GM12875 (cell line): ENCODE data around the gene EIF2S2.

ENCODE experiments used
- H3K4me3 ChIP-seq: one replicate; pipeline ENCODE4 v1.5.1; 2011; ENCODE audit warnings: low read depth, low read length, control low read depth
- CTCF ChIP-seq: IDR thresholded peaks from 2 replicates; pipeline ENCODE4 v1.5.1; 2011; ENCODE audit warnings: low read depth, mild to moderate bottlenecking, control low read depth, inconsistent platforms, low read length, moderate library complexity, borderline replicate concordance; ENCODE audit not compliant: insufficient read depth

EIF2S2 gene

GRCh38 chr20:34112600-34113101, 608 bp upstream of the EIF2S2 start:
- H3K4me3 ChIP-seq = peak overlapping the region; percentile 84
- no peak for TF ChIP-seq CTCF

GRCh38 chr20:34110745-34111641, 1.1 kb downstream of the EIF2S2 start:
- no peak for TF ChIP-seq CTCF
- peak overlapping the region; percentile 84 for H3K4me3 ChIP-seq

GRCh38 chr20:34110025-34110744, 1.9 kb downstream of the EIF2S2 start:
- no peak for TF ChIP-seq CTCF
- no peak overlapping the region for H3K4me3 ChIP-seq

DNA sequence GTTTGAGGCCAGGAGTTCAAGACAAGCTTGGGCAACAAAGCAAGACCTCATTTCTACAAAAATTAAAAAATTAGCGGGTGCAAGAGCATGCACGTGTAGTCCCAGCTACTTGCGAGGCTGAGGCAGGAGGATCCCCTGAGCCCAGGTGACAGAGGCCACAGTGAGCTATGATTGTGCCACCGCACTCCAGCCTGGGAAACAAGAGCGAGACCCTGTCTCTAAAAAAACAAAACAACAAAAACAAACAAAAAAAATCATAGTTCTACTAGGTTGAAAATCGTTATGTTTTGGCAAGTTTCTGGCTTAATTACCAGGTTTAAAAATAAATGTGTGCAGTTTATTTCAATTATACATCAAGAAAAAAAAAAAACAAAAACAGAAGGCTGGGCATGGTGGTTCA, 2.6 kb downstream of the EIF2S2 start:
- no peak overlapping the region for H3K4me3 ChIP-seq
- TF ChIP-seq CTCF = no peak

GRCh38 chr20:34108616-34109174, 3.3 kb downstream of the EIF2S2 start:
- no peak overlapping the region for H3K4me3 ChIP-seq
- no peak for TF ChIP-seq CTCF

DNA sequence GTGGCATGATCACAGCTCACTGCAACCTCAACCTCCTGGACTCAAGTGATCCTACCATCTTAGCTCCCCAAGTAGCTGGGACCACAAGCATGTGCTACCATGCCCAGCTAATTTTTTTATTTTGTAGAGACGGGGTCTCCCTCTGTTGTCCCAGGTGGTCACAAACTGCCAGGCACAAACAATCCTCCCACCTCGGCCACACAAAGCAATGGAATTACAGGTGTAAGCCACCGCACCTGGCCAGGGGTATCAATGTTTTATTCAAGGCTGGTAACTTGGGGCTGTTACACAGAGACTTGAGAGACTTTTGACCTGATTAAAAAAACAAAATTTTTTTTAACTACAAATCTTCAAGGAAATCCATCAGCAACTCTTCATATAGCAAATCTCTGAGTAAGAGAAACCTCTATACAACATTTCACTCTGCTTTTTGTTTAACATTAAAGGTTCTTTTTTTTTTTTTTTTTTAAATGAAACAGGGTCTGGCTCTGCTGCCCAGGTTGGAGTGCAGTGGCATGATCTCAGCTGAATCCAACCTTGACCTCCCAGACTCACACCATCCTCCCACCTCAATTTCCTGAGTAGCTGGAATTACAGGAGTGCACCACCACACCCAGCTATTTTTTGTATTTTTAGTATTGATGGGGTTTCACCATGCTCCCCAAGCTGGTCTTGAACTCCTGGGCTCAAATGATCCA, 5.9 kb downstream of the EIF2S2 start:
- TF ChIP-seq CTCF = no peak
- H3K4me3 ChIP-seq = no peak overlapping the region
